ENCODE data around the gene TCP10L. TPM values are rescaled to one million over a fixed set of nuclear protein-coding genes. Genes with fewer than 3 reads are reported as not detected.

TCP10L gene
- total and polyA plus RNA-seq, 2 of the 4 experiments (the other 2 are of a cell fraction): 0.09 TPM; not detected in 1

- H3K23ac ChIP-seq (ENCODE audit: low read depth, low read length): no peak overlapping the region
- H2AK9ac ChIP-seq (replicated peaks; ENCODE audit: low read depth, low read length, poor library complexity): no peak overlapping the region
- H2AK5ac ChIP-seq (ENCODE audit: low read depth, low read length): no peak overlapping the region
- no TSS peak for BruUV-seq (replicated peaks)
- H3K27ac ChIP-seq (ENCODE audit: insufficient read depth, low read length): no peak overlapping the region
- no peak overlapping the region for H3K9ac ChIP-seq (ENCODE audit: low read depth, low read length)
- H2BK15ac ChIP-seq (ENCODE audit: low read depth, low read length): no peak overlapping the region
- H3K36me3 ChIP-seq (ENCODE audit: control insufficient read depth, insufficient read depth, low read length): no peaks in the 10 kb centered on the region
- DNase-seq (no peak), ATAC-seq (ENCODE audit: low read depth) (no peak)
- no peak overlapping the region for H2BK5ac ChIP-seq (ENCODE audit: low read depth, low read length, poor library complexity, severe bottlenecking)
- ChIA-PET CTCF (no interaction called here), POLR2A (ENCODE audit: unreplicated experiment) (no interaction called here)
- TF ChIP-seq USF2 (IDR thresholded peaks at IDR 0.05; ENCODE audit: low read depth, low read length) (no peak), NFE2L2 (IDR thresholded peaks at IDR 0.05; ENCODE audit: low read depth, low read length) (no peak), RAD21 (IDR thresholded peaks at IDR 0.05; ENCODE audit: low read length) (no peak), ELK1 (IDR thresholded peaks at IDR 0.05; ENCODE audit: borderline replicate concordance, low read depth, low read length) (no peak), POLR2A (IDR thresholded peaks at IDR 0.05; ENCODE audit: low read depth, low read length) (no peak), CTCF (conservative IDR thresholded peaks at IDR 0.05; ENCODE audit: low read depth, low read length) (no peak), RCOR1 (IDR thresholded peaks at IDR 0.05; ENCODE audit: insufficient replicate concordance, low read length) (no peak), MAFK (IDR thresholded peaks at IDR 0.05; ENCODE audit: low read depth, low read length) (no peak), CHD1 (IDR thresholded peaks at IDR 0.05; ENCODE audit: low read depth, low read length) (no peak), SMC3 (IDR thresholded peaks at IDR 0.05; ENCODE audit: low read depth, low read length) (no peak), CEBPB (IDR thresholded peaks at IDR 0.05; ENCODE audit: low read depth, low read length) (no peak), FOS (IDR thresholded peaks at IDR 0.05; ENCODE audit: low read depth, low read length) (no peak), RFX5 (IDR thresholded peaks at IDR 0.05; ENCODE audit: low read depth, low read length) (no peak), MAZ (IDR thresholded peaks at IDR 0.05; ENCODE audit: borderline replicate concordance, low read depth, low read length) (no peak), BHLHE40 (IDR thresholded peaks at IDR 0.05; ENCODE audit: low read depth, low read length) (no peak), MXI1 (IDR thresholded peaks at IDR 0.05; ENCODE audit: borderline replicate concordance, low read depth, low read length) (no peak)
- H2AFZ ChIP-seq (replicated peaks; ENCODE audit: low read length, poor library complexity): no peak overlapping the region
- no peaks in the 10 kb centered on the region for H3K4me1 ChIP-seq (ENCODE audit: control insufficient read depth, insufficient read depth, low read length)
- no peak overlapping the region for H3K4ac ChIP-seq (ENCODE audit: low read depth, low read length)
- H4K91ac ChIP-seq (ENCODE audit: insufficient read depth, low read depth, low read length): no peak overlapping the region
- no peak overlapping the region for H2BK20ac ChIP-seq (ENCODE audit: low read depth, low read length)
- no peaks in the 10 kb centered on the region for H4K20me1 ChIP-seq (ENCODE audit: insufficient read depth, low read length)
- H3K27me3 ChIP-seq (ENCODE audit: control insufficient read depth, insufficient read depth, low read length): no peaks in the 10 kb centered on the region
- no peak overlapping the region for H3K56ac ChIP-seq (ENCODE audit: extremely low read depth, insufficient read depth, low read length)
- H3K18ac ChIP-seq (ENCODE audit: low read depth, low read length): no peak overlapping the region
- in situ Hi-C loops (cut with MboI; ENCODE audit: low sequenced_read_pairs) (no loop called here), dilution Hi-C loops (cut with HindIII; ENCODE audit: low sequenced_read_pairs, unreplicated experiment) (no loop called here), intact Hi-C loops (cut with micrococcal nuclease) (loop anchor here (1.0 to 5.0 kb wide), 2 partner anchors 41 to 160 kb away; no protein-coding TSS in a partner anchor)
- no peak overlapping the region for H3K4me3 ChIP-seq (ENCODE audit: insufficient read depth, low read depth, low read length)
- no peak overlapping the region; a peak in 1 of 4 replicates for H4K8ac ChIP-seq (ENCODE audit: low read depth in 2 of 2, low read length in 2 of 2)
- H3K9me3 ChIP-seq (ENCODE audit: control insufficient read depth, insufficient read depth, low read length): no peaks in the 10 kb centered on the region; the same call in 1 of the 2 replicates
- no peak overlapping the region for H3K4me2 ChIP-seq (ENCODE audit: low read depth, low read length)
- H3K14ac ChIP-seq (replicated peaks; ENCODE audit: low read depth, low read length): no peak overlapping the region
- no peak overlapping the region for H2BK120ac ChIP-seq (ENCODE audit: low read depth, low read length)
- H3K9me1 ChIP-seq (ENCODE audit: insufficient read depth, low read length): no peaks in the 10 kb centered on the region
- no peak overlapping the region for H4K5ac ChIP-seq (ENCODE audit: low read depth, low read length)
- WGBS, 2 experiments (ENCODE audit: extremely low coverage in 2 of 2, insufficient read length in 1 of 2): no CpG with 5 or more reads among the region's 2 CpGs
- no peaks in the 10 kb centered on the region for H3K79me1 ChIP-seq (ENCODE audit: low read depth in 1 of 2, low read length in 2 of 2)
These were observed 22.4 kb downstream of the TCP10L start for GRCh38 chr21:32562915-32563314.

All from IMR-90 (cell line).